Keratinocyte (primary cell): ENCODE measurements around the gene JAZF1. TPM values are rescaled to one million over a fixed set of nuclear protein-coding genes. Genes with fewer than 3 reads are reported as not detected.

Experiments
- DNase-seq: peaks from one replicate; pipeline ENCODE4 v3.0.0-alpha.2; 2011; ENCODE audit warnings: low read depth, missing footprints, low spot score
- FAIRE-seq: peaks from 2 replicates; lab custom pipeline; 2011; peaks lifted over from hg19 to GRCh38; lab: Jason Lieb, UNC
- H2AFZ ChIP-seq: 2 replicates; pipeline ENCODE4 v1.6.0; 2012; ENCODE audit warnings: low read length, control low read depth, inconsistent platforms; ENCODE audit not compliant: control insufficient read depth
- H3K27ac ChIP-seq: 2 replicates; pipeline ENCODE4 v1.5.1; 2011; ENCODE audit warnings: low read length; ENCODE audit not compliant: control insufficient read depth, insufficient read depth
- H3K27me3 ChIP-seq: 3 replicates; pipeline ENCODE4 v1.6.0; 2011; ENCODE audit warnings: low read length; ENCODE audit not compliant: control insufficient read depth, insufficient read depth; ENCODE audit errors: extremely low read depth
- H3K36me3 ChIP-seq, 2 experiments: 2 replicates in 1 of 2; 3 replicates in 1 of 2; pipeline ENCODE4 v1.5.1; 2011; ENCODE audit warnings: low read length in 2 of 2, mild to moderate bottlenecking in 1 of 2; ENCODE audit not compliant: control insufficient read depth in 2 of 2, insufficient read depth in 2 of 2; ENCODE audit errors: extremely low read depth in 1 of 2
- H3K4me1 ChIP-seq: 3 replicates; pipeline ENCODE4 v1.5.1; 2011; ENCODE audit warnings: low read length; ENCODE audit not compliant: control insufficient read depth, insufficient read depth; ENCODE audit errors: extremely low read depth
- H3K4me2 ChIP-seq: 3 replicates; pipeline ENCODE4 v1.6.0; 2011; ENCODE audit warnings: low read depth, low read length; ENCODE audit not compliant: control insufficient read depth, insufficient read depth; ENCODE audit errors: extremely low read depth
- H3K4me3 ChIP-seq, 3 experiments: fragments of 200-600 bp in 1 of 3; sonication (generic) in 1 of 3; 2 replicates in 2 of 3; 3 replicates in 1 of 3; pipeline ENCODE4 v1.5.1; 2011 to 2016; ENCODE audit warnings: low read length in 3 of 3, mild to moderate bottlenecking in 3 of 3, control low read depth in 2 of 3, inconsistent platforms in 1 of 3, low read depth in 1 of 3, mixed read lengths in 1 of 3, mixed run types in 1 of 3, moderate library complexity in 1 of 3; ENCODE audit not compliant: control insufficient read depth in 2 of 3, insufficient read depth in 2 of 3; ENCODE audit errors: extremely low read depth in 1 of 3
- H3K79me2 ChIP-seq: 2 replicates; pipeline ENCODE4 v1.6.0; 2012; ENCODE audit warnings: low read length; ENCODE audit not compliant: control insufficient read depth, insufficient read depth
- H3K9ac ChIP-seq: 3 replicates; pipeline ENCODE4 v1.6.0; 2011; ENCODE audit warnings: low read length; ENCODE audit not compliant: control insufficient read depth, insufficient read depth; ENCODE audit errors: extremely low read depth
- H3K9me1 ChIP-seq: 3 replicates; pipeline ENCODE4 v1.6.0; 2011; ENCODE audit warnings: low read length; ENCODE audit not compliant: control insufficient read depth, insufficient read depth; ENCODE audit errors: extremely low read depth
- H3K9me3 ChIP-seq: 2 replicates; pipeline ENCODE4 v1.5.1; 2012; ENCODE audit warnings: low read depth, low read length; ENCODE audit not compliant: control insufficient read depth
- H4K20me1 ChIP-seq: 3 replicates; pipeline ENCODE4 v1.6.0; 2011; ENCODE audit warnings: low read length; ENCODE audit not compliant: control insufficient read depth, insufficient read depth; ENCODE audit errors: extremely low read depth
- EZH2 ChIP-seq: IDR thresholded peaks from one replicate; pipeline ENCODE4 v1.6.1; 2012; ENCODE audit warnings: inconsistent platforms, mild to moderate bottlenecking, low read length, moderate library complexity
- dilution Hi-C: fragments of 300-500 bp; cut with MboI; formaldehyde crosslinking; loops from one replicate; pipeline ENCODE4 v1.7.0; 2020; ENCODE audit warnings: low sequenced_read_pairs; ENCODE audit not compliant: extremely low pct_ligation_motif_present
- polyA plus RNA-seq, 5 experiments: library from polyadenylated mRNA; depleted of rRNA in 3 of 5; stranded (reverse) in 3 of 5; stranded (forward) in 1 of 5; unstranded in 1 of 5; fragments of >200 nt; gene quantifications; 1 replicate in 1 of 5; 2 replicates in 3 of 5; 3 replicates in 1 of 5; pipeline versions ENCODE4 v1.2.1 to v1.2.3, GENCODE V29; 2011 to 2012; ENCODE audit warnings: missing spikeins in 2 of 5, low read depth in 1 of 5, low replicate concordance in 1 of 5
- TF ChIP-seq, protein P1 (sequence below), 3 experiments: IDR thresholded peaks in 1 of 3; conservative IDR thresholded peaks in 1 of 3; optimal IDR thresholded peaks in 1 of 3; 2 replicates in 2 of 3; 3 replicates in 1 of 3; pipeline versions ENCODE3 to v1.5.1; 2011; ENCODE audit warnings: low read length in 3 of 3, mild to moderate bottlenecking in 3 of 3, moderate library complexity in 2 of 3, control low read depth in 1 of 3, inconsistent platforms in 1 of 3; ENCODE audit not compliant: insufficient read depth in 2 of 3; ENCODE audit errors: extremely low read depth in 1 of 3

The JAZF1 gene
- polyA plus RNA-seq, 1 donor (not counting 4 experiments of a cell fraction or from before 2014, with no cell fraction given) = 2.5 TPM

DNA sequence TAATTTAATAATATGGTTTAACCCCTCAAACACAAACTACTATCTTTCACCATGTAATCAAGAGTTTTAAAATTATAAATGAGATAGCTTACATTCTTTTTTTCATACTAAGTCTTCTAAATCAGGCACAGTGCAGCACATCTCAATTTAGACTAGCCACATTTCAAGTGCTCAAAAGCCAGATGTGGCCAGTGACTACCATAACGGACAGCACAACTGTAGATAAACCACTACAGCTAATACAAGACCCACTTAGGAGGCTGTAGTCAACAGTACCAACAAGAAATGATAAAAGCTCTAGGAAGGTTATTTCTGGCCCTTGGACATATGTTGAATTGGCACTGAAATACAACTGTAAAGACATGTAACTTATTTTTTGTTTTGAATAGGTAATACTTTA is 65.3 kb downstream of the JAZF1 start:
- Histone ChIP-seq H4K20me1 (no peaks in the 10 kb centered on the region), H3K27me3 (no peaks in the 10 kb centered on the region), H3K27ac (no peak overlapping the region), H3K79me2 (no peaks in the 10 kb centered on the region), H3K4me3 (no peak overlapping the region), H3K36me3 (no peaks in the 10 kb centered on the region), H3K4me1 (no peaks in the 10 kb centered on the region), H3K9me3 (no peaks in the 10 kb centered on the region), H3K4me2 (no peak overlapping the region), H3K9ac (no peak overlapping the region), H3K9me1 (no peaks in the 10 kb centered on the region), H2AFZ (no peak overlapping the region)
- TF ChIP-seq, protein P1, sequence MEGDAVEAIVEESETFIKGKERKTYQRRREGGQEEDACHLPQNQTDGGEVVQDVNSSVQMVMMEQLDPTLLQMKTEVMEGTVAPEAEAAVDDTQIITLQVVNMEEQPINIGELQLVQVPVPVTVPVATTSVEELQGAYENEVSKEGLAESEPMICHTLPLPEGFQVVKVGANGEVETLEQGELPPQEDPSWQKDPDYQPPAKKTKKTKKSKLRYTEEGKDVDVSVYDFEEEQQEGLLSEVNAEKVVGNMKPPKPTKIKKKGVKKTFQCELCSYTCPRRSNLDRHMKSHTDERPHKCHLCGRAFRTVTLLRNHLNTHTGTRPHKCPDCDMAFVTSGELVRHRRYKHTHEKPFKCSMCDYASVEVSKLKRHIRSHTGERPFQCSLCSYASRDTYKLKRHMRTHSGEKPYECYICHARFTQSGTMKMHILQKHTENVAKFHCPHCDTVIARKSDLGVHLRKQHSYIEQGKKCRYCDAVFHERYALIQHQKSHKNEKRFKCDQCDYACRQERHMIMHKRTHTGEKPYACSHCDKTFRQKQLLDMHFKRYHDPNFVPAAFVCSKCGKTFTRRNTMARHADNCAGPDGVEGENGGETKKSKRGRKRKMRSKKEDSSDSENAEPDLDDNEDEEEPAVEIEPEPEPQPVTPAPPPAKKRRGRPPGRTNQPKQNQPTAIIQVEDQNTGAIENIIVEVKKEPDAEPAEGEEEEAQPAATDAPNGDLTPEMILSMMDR (optimal IDR thresholded peaks at IDR 0.05 in 1 of 3, IDR thresholded peaks at IDR 0.05 in 1 of 3, conservative IDR thresholded peaks at IDR 0.05 in 1 of 3; ENCODE audit: extremely low read depth in 1 of 3, insufficient read depth in 2 of 3, low read length in 3 of 3) = no peak
- no peak for TF ChIP-seq EZH2
- DNase-seq (no peak), FAIRE-seq (no peak)
- dilution Hi-C loops = no loop called here

DNA sequence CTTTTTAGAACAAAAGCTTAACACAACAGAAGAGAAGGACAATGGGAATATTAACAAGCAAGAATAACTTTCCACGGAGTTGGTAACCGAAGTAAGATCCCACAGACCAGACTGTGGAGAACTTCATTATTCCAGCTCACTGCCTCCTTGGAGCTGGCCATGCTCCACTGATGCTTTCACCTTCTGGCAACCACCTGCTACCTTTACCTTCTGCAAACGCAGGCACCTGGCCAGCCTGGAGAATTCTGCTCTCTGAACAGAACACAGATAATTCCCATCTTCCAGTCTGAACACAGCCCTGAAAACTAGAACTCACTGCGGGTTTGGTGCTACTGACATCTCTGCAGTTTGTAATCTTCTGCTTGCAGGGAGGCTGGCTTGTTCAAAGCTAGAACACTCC is 66.5 kb downstream of the JAZF1 start:
- Histone ChIP-seq H3K27ac (no peak overlapping the region), H3K79me2 (no peaks in the 10 kb centered on the region), H3K9me3 (no peaks in the 10 kb centered on the region), H3K27me3 (no peaks in the 10 kb centered on the region), H3K4me1 (no peaks in the 10 kb centered on the region), H3K9ac (no peak overlapping the region), H3K4me3 (no peak overlapping the region), H2AFZ (no peak overlapping the region), H3K9me1 (no peaks in the 10 kb centered on the region), H3K36me3 (no peaks in the 10 kb centered on the region), H4K20me1 (no peaks in the 10 kb centered on the region), H3K4me2 (no peak overlapping the region)
- FAIRE-seq = no peak
- DNase-seq = no peak
- TF ChIP-seq, protein P1 (optimal IDR thresholded peaks at IDR 0.05 in 1 of 3, IDR thresholded peaks at IDR 0.05 in 1 of 3, conservative IDR thresholded peaks at IDR 0.05 in 1 of 3; ENCODE audit: extremely low read depth in 1 of 3, insufficient read depth in 2 of 3, low read length in 3 of 3) = no peak
- no peak for TF ChIP-seq EZH2
- dilution Hi-C loops = no loop called here
